HEK293 (cell line): ENCODE measurements around the gene GRAMD1B.

Source experiments
- CTCF ChIA-PET: fragments of 350-600 bp; formaldehyde crosslinking; extraction: SDS; loops from one replicate; lab custom pipeline; 2021; ENCODE audit warnings: antibody characterized with exemption; lab: Yijun Ruan, JAX
- POLR2A ChIA-PET: fragments of 300-600 bp; formaldehyde crosslinking; extraction: SDS; loops from one replicate; lab custom pipeline; 2020; ENCODE audit warnings: antibody characterized with exemption, inconsistent platforms; lab: Yijun Ruan, JAX
- H3K27ac ChIP-seq: fragments of 200-500 bp; sonication (Bioruptor generic); 2 replicates; pipeline ENCODE4 v1.5.1; 2014; ENCODE audit warnings: low read depth, low read length, control low read depth, inconsistent platforms; ENCODE audit errors: extremely low read depth
- H3K36me3 ChIP-seq, 2 experiments: fragments of 200-500 bp in 1 of 2; sonication (Bioruptor generic) in 1 of 2; 1 replicate in 1 of 2; 2 replicates in 1 of 2; pipeline ENCODE4 v1.5.1; 2014 to 2017; ENCODE audit warnings: inconsistent platforms in 2 of 2, low read length in 2 of 2; ENCODE audit not compliant: control insufficient read depth in 2 of 2, insufficient read depth in 1 of 2
- H3K4me1 ChIP-seq: fragments of 200-500 bp; sonication (Bioruptor generic); 2 replicates; pipeline ENCODE4 v1.5.1; 2014; ENCODE audit warnings: mild to moderate bottlenecking, low read length, inconsistent platforms; ENCODE audit not compliant: control insufficient read depth, insufficient read depth
- H3K4me3 ChIP-seq: 2 replicates; pipeline ENCODE4 v1.5.1; 2011; ENCODE audit warnings: low read depth, mild to moderate bottlenecking, control low read depth, low read length, moderate library complexity
- H3K9me3 ChIP-seq: fragments of 200-500 bp; sonication (Bioruptor generic); 2 replicates; pipeline ENCODE4 v1.5.1; 2014; ENCODE audit warnings: low read depth, low read length, inconsistent platforms; ENCODE audit not compliant: control insufficient read depth, insufficient read depth
- BCL11A ChIP-seq: fragments of 450-650 bp; formaldehyde crosslinking; IDR thresholded peaks from 2 replicates; pipeline ENCODE4 v1.5.1; 2016; ENCODE audit warnings: low read depth, missing biosample characterization, missing genetic modification characterization
- KLF7 ChIP-seq: fragments of 450-650 bp; formaldehyde crosslinking; IDR thresholded peaks from 2 replicates; pipeline ENCODE4 v1.5.1; 2016; ENCODE audit warnings: missing biosample characterization, missing genetic modification characterization, borderline replicate concordance
- SCRT1 ChIP-seq: fragments of 450-650 bp; formaldehyde crosslinking; IDR thresholded peaks from 2 replicates; pipeline ENCODE4 v1.5.1; 2016; ENCODE audit warnings: missing biosample characterization, missing genetic modification characterization, borderline replicate concordance
- SP2 ChIP-seq: fragments of 450-650 bp; formaldehyde crosslinking; IDR thresholded peaks from 2 replicates; pipeline ENCODE4 v1.5.1; 2016; ENCODE audit warnings: missing biosample characterization, missing genetic modification characterization
- ZBTB48 ChIP-seq: fragments of 450-650 bp; formaldehyde crosslinking; IDR thresholded peaks from 2 replicates; pipeline ENCODE4 v1.5.1; 2016; ENCODE audit warnings: missing biosample characterization, missing genetic modification characterization
- ZNF292 ChIP-seq: fragments of 450-650 bp; formaldehyde crosslinking; IDR thresholded peaks from 2 replicates; pipeline ENCODE4 v1.5.1; 2016; ENCODE audit warnings: low read depth, missing biosample characterization, missing genetic modification characterization, borderline replicate concordance
- ZNF350 ChIP-seq: fragments of 450-650 bp; formaldehyde crosslinking; IDR thresholded peaks from 2 replicates; pipeline ENCODE4 v1.5.0; 2017; ENCODE audit warnings: missing biosample characterization, mild to moderate bottlenecking, missing genetic modification characterization
- ZNF366 ChIP-seq: fragments of 450-650 bp; formaldehyde crosslinking; conservative IDR thresholded peaks from 2 replicates; pipeline ENCODE4 v1.5.1; 2016; ENCODE audit warnings: missing biosample characterization, missing genetic modification characterization
- ZNF416 ChIP-seq: fragments of 450-650 bp; formaldehyde crosslinking; IDR thresholded peaks from 2 replicates; pipeline ENCODE4 v1.5.1; 2016; ENCODE audit warnings: missing biosample characterization, missing genetic modification characterization
- ZNF529 ChIP-seq: fragments of 450-650 bp; formaldehyde crosslinking; IDR thresholded peaks from 2 replicates; pipeline ENCODE4 v1.5.1; 2017; ENCODE audit warnings: missing genetic modification characterization, missing biosample characterization; ENCODE audit not compliant: insufficient replicate concordance
- ZNF561 ChIP-seq: fragments of 450-650 bp; IDR thresholded peaks from 2 replicates; pipeline ENCODE4 v1.5.1; 2018; ENCODE audit warnings: missing biosample characterization, missing genetic modification characterization, borderline replicate concordance
- ZNF677 ChIP-seq: fragments of 450-650 bp; IDR thresholded peaks from 2 replicates; pipeline ENCODE4 v1.5.0; 2018; ENCODE audit warnings: missing biosample characterization, mild to moderate bottlenecking, missing genetic modification characterization, moderate library complexity
- ZNF707 ChIP-seq: fragments of 450-650 bp; formaldehyde crosslinking; IDR thresholded peaks from 2 replicates; pipeline ENCODE4 v1.5.1; 2016; ENCODE audit warnings: missing biosample characterization, missing genetic modification characterization
- TF ChIP-seq, protein P1 (sequence below): fragments of 450-650 bp; formaldehyde crosslinking; IDR thresholded peaks from 2 replicates; pipeline ENCODE4 v1.5.1; 2016; ENCODE audit warnings: missing biosample characterization, missing genetic modification characterization
- TF ChIP-seq, protein P2 (sequence below): fragments of 450-650 bp; formaldehyde crosslinking; IDR thresholded peaks from 2 replicates; pipeline ENCODE4 v1.5.1; 2017; ENCODE audit warnings: missing biosample characterization, missing genetic modification characterization
- TF ChIP-seq, protein P3 (sequence below): fragments of 450-650 bp; formaldehyde crosslinking; IDR thresholded peaks from 2 replicates; pipeline ENCODE4 v1.5.1; 2016; ENCODE audit warnings: missing biosample characterization, missing genetic modification characterization, borderline replicate concordance

GRAMD1B gene

DNA sequence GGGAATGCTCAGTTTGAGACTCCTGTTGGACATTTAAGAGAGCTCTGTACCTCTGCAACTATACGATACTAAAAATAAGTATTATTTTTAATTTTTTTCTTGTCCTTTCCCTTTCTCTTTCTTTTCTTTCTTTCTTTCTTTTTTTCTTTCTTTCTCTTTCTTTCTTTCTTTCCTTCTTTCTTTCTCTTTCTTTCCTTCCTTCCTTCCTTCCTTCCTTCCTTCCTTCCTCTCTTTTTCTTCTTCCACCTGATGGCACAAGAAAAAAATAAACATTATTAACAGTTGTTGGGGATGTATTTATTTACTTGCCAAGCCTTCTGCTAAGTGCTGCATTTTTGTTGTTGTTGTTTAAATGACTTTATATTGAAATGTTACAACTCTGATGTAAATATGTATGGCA is 39.5 kb downstream of the GRAMD1B start:
- Histone ChIP-seq H3K27ac (no peak overlapping the region), H3K36me3 (no peaks in the 10 kb centered on the region), H3K4me1 (no peaks in the 10 kb centered on the region), H3K9me3 (no peaks in the 10 kb centered on the region), H3K4me3 (no peak overlapping the region)
- CTCF ChIA-PET: interaction anchor here (0.6 to 2.4 kb wide), 4 partner anchors 9 to 168 kb away, joined by 3 to 12 read pairs (median 5); no protein-coding TSS in a partner anchor
- POLR2A ChIA-PET: interaction anchor here (0.7 kb wide), 1 partner anchor 9 kb away, joined by 6 read pairs; no protein-coding TSS in a partner anchor
- TF ChIP-seq BCL11A (tag by site-specific recombination) (no peak), ZNF366 (tag by site-specific recombination) (peak; percentile 81)
- TF ChIP-seq, protein P1, sequence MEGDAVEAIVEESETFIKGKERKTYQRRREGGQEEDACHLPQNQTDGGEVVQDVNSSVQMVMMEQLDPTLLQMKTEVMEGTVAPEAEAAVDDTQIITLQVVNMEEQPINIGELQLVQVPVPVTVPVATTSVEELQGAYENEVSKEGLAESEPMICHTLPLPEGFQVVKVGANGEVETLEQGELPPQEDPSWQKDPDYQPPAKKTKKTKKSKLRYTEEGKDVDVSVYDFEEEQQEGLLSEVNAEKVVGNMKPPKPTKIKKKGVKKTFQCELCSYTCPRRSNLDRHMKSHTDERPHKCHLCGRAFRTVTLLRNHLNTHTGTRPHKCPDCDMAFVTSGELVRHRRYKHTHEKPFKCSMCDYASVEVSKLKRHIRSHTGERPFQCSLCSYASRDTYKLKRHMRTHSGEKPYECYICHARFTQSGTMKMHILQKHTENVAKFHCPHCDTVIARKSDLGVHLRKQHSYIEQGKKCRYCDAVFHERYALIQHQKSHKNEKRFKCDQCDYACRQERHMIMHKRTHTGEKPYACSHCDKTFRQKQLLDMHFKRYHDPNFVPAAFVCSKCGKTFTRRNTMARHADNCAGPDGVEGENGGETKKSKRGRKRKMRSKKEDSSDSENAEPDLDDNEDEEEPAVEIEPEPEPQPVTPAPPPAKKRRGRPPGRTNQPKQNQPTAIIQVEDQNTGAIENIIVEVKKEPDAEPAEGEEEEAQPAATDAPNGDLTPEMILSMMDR (tag by site-specific recombination): no peak

DNA sequence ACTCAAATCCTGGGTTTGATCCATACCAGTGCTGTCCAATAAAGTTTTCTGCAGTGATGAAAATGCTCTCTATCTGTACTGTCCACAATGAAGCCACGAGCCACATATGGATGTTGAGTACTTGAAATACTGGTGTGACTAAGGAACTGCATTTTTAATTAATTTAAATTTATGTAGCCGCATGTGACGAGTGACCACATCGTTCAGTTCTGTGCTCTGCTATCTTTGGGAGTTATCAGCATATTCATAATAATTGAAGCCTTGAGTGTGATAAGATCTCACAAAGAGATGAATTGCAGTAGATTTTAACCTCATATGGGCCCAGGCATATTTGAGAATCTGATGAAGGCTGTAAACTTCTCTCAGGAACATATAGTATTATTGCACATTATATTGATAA is 40.8 kb downstream of the GRAMD1B start:
- Histone ChIP-seq H3K4me3 (no peak overlapping the region), H3K4me1 (no peaks in the 10 kb centered on the region), H3K9me3 (no peaks in the 10 kb centered on the region), H3K36me3 (no peaks in the 10 kb centered on the region), H3K27ac (no peak overlapping the region)
- ChIA-PET CTCF (no interaction called here), POLR2A (no interaction called here)
- TF ChIP-seq ZBTB48 (tag by site-specific recombination): no peak

DNA sequence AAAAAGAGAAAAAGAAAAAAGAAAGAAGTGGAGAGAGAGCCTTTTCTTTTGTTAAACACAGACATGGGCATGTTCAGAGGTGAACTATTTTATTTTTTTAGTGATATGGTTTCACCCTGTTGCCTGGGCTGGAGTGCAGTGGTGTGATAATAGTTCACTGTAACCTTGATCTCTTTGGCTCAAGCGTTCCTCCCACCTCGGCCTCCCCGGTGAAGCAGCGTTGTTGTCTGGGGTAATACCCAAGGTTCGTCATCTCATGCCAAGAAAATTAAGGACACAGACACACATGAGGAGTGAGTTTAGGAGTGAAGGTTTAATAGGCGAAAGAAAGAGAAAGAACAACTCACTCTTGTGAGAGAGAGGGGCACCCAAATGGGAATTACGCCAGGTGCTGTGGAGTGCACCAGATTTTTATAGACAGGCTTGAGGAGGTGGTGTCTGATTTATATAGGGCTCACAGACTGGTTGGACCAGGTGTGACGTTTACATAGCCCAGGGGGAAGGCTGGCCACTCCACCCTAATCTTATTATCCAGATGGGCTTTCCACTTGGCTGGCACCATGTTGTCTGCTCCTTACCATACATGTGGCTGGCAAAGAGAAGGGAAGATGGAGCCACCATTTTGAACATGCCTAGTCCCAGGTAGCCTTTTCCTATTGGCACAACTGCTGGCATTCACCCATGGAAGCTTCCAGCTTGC is 42.3 kb downstream of the GRAMD1B start:
- Histone ChIP-seq H3K4me1 (no peaks in the 10 kb centered on the region), H3K9me3 (no peaks in the 10 kb centered on the region)
- CTCF ChIA-PET: interaction anchor here (0.6 to 9.9 kb wide), 2 partner anchors 37 to 65 kb away, joined by 3 to 209 read pairs; no protein-coding TSS in a partner anchor
- TF ChIP-seq, protein P2, sequence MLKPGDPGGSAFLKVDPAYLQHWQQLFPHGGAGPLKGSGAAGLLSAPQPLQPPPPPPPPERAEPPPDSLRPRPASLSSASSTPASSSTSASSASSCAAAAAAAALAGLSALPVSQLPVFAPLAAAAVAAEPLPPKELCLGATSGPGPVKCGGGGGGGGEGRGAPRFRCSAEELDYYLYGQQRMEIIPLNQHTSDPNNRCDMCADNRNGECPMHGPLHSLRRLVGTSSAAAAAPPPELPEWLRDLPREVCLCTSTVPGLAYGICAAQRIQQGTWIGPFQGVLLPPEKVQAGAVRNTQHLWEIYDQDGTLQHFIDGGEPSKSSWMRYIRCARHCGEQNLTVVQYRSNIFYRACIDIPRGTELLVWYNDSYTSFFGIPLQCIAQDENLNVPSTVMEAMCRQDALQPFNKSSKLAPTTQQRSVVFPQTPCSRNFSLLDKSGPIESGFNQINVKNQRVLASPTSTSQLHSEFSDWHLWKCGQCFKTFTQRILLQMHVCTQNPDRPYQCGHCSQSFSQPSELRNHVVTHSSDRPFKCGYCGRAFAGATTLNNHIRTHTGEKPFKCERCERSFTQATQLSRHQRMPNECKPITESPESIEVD: no peak
- TF ChIP-seq ZNF529: no peak
- TF ChIP-seq, all 188 proteins: peak for 0
- H3K4me3 ChIP-seq: no peak overlapping the region
- POLR2A ChIA-PET: no interaction called here
- H3K36me3 ChIP-seq: no peaks in the 10 kb centered on the region
- H3K27ac ChIP-seq: no peak overlapping the region

DNA sequence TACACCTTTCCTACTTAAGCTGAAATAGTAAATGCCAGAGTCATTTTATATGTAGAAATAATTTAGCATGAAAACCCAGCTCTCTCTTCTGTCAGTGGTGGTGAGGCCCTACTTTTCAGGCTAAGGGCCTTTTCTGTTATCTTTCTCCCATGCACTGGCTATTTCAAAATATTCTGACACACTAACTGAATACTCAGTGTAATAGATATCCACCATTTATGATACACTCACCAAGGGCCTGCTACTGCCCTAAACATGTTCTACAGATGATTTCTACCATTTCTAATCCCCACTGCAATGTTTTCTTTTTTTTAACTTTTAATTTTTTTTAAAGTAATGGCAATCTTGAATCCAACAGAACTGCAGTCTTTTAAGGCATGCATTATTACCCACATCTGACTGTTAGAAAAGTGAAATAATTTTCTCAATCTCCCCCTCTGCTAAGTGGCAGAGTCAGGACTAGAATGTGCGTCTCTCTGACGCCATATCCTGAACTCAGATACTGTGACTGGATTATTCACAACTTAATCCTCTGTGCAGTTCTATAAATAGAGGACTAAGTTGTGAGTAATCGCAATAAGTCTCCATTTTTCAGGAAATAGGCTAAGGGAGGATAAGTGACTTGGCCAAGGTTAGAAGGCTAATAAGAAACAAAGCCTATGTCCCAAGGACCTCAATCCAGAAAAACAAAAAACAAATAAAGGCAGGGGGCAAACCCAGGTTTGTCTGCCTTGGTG is 44.0 kb downstream of the GRAMD1B start:
- ChIA-PET CTCF (interaction anchor here (0.6 to 9.9 kb wide), 14 partner anchors 10 to 1149 kb away, joined by 3 to 209 read pairs (median 3); no protein-coding TSS in a partner anchor), POLR2A (no interaction called here)
- Histone ChIP-seq H3K4me3 (no peak overlapping the region), H3K36me3 (no peaks in the 10 kb centered on the region), H3K27ac (no peak overlapping the region), H3K9me3 (no peaks in the 10 kb centered on the region), H3K4me1 (no peaks in the 10 kb centered on the region)
- TF ChIP-seq ZNF350 (tag by site-specific recombination) (no peak), ZNF416 (no peak), ZNF529 (no peak), ZNF707 (tag by site-specific recombination) (no peak), KLF7 (tag by site-specific recombination) (no peak), ZNF677 (tag by site-specific recombination) (no peak), ZNF561 (tag by site-specific recombination) (no peak), SP2 (tag by site-specific recombination) (no peak), SCRT1 (tag by site-specific recombination) (no peak), ZNF292 (tag by site-specific recombination) (no peak)
- TF ChIP-seq, protein P3, sequence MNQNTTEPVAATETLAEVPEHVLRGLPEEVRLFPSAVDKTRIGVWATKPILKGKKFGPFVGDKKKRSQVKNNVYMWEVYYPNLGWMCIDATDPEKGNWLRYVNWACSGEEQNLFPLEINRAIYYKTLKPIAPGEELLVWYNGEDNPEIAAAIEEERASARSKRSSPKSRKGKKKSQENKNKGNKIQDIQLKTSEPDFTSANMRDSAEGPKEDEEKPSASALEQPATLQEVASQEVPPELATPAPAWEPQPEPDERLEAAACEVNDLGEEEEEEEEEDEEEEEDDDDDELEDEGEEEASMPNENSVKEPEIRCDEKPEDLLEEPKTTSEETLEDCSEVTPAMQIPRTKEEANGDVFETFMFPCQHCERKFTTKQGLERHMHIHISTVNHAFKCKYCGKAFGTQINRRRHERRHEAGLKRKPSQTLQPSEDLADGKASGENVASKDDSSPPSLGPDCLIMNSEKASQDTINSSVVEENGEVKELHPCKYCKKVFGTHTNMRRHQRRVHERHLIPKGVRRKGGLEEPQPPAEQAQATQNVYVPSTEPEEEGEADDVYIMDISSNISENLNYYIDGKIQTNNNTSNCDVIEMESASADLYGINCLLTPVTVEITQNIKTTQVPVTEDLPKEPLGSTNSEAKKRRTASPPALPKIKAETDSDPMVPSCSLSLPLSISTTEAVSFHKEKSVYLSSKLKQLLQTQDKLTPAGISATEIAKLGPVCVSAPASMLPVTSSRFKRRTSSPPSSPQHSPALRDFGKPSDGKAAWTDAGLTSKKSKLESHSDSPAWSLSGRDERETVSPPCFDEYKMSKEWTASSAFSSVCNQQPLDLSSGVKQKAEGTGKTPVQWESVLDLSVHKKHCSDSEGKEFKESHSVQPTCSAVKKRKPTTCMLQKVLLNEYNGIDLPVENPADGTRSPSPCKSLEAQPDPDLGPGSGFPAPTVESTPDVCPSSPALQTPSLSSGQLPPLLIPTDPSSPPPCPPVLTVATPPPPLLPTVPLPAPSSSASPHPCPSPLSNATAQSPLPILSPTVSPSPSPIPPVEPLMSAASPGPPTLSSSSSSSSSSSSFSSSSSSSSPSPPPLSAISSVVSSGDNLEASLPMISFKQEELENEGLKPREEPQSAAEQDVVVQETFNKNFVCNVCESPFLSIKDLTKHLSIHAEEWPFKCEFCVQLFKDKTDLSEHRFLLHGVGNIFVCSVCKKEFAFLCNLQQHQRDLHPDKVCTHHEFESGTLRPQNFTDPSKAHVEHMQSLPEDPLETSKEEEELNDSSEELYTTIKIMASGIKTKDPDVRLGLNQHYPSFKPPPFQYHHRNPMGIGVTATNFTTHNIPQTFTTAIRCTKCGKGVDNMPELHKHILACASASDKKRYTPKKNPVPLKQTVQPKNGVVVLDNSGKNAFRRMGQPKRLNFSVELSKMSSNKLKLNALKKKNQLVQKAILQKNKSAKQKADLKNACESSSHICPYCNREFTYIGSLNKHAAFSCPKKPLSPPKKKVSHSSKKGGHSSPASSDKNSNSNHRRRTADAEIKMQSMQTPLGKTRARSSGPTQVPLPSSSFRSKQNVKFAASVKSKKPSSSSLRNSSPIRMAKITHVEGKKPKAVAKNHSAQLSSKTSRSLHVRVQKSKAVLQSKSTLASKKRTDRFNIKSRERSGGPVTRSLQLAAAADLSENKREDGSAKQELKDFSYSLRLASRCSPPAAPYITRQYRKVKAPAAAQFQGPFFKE (tag by site-specific recombination): no peak
